LNCaP clone FGC (cell line): ENCODE measurements around the gene RAB30.
"Not testable (repeated sequence)": the region's sequence is repeated elsewhere in the genome, so short reads cannot be mapped to it uniquely, and the experiment has no call there.

ENCODE experiments used
- DNase-seq: peaks from one replicate; pipeline ENCODE4 v3.0.0-alpha.2; 2011; ENCODE audit warnings: low read depth
- H3K4me3 ChIP-seq: 2 replicates; pipeline ENCODE4 v1.5.1; 2011; ENCODE audit warnings: mild to moderate bottlenecking, low read depth, low read length, control low read depth
- CTCF ChIP-seq: IDR thresholded peaks from 2 replicates; pipeline ENCODE4 v1.5.1; 2012; ENCODE audit warnings: mild to moderate bottlenecking; ENCODE audit not compliant: control insufficient read depth, insufficient read depth; ENCODE audit errors: extremely low read depth

RAB30 gene

DNA sequence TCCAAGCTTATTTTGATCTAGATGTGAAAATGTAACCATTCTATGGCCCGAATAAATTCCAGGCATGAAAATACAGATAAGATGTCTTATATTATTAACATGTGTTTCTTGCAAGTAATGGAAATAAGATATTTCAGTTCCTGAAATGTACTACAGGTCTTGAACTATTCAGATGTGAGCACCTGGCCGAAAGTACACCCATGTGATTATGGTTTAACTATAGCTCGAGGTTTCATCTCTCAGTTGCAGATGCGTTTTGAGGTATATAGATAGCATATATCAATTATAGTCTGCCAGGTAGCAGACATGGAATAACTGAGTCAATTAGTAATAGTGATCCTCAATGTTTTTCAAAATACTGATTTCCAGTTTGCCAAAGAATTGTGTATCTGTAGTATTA, 101.9 kb downstream of the RAB30 start:
- DNase-seq, result no peak
- no peak for TF ChIP-seq CTCF
- no peak overlapping the region for H3K4me3 ChIP-seq

GRCh38 chr11:82967381-82967780, 104.3 kb downstream of the RAB30 start:
- no peak for DNase-seq
- no peak for TF ChIP-seq CTCF

DNA sequence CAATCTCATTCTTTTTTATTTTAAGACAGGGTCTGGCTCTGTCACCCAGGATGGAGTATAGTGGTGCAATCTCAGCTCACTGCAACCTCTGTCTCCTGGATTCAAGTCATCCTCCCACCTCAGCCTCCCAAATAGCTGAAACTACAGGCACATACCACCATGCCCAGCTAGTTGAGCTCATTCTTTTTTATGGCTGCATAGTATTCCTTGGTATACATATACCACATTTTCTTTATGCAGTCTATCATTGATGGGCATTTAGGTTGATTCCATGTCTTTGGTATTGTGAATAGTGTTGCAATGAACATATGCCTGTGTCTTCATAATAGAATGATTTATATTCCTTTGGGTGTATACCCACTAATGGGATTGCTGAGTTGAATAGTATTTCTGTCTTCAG, 109.7 kb downstream of the RAB30 start:
- H3K4me3 ChIP-seq, DNase-seq: not testable (repeated sequence)

More at GRCh38 chr11:82967381-82967780, 104.3 kb downstream of the RAB30 start:
- no peak overlapping the region for H3K4me3 ChIP-seq

- DNase-seq, result no peak
- no peak overlapping the region for H3K4me3 ChIP-seq
- no peak for TF ChIP-seq CTCF
Measured at GRCh38 chr11:82960779-82961143, 110.9 kb downstream of the RAB30 start.

DNA sequence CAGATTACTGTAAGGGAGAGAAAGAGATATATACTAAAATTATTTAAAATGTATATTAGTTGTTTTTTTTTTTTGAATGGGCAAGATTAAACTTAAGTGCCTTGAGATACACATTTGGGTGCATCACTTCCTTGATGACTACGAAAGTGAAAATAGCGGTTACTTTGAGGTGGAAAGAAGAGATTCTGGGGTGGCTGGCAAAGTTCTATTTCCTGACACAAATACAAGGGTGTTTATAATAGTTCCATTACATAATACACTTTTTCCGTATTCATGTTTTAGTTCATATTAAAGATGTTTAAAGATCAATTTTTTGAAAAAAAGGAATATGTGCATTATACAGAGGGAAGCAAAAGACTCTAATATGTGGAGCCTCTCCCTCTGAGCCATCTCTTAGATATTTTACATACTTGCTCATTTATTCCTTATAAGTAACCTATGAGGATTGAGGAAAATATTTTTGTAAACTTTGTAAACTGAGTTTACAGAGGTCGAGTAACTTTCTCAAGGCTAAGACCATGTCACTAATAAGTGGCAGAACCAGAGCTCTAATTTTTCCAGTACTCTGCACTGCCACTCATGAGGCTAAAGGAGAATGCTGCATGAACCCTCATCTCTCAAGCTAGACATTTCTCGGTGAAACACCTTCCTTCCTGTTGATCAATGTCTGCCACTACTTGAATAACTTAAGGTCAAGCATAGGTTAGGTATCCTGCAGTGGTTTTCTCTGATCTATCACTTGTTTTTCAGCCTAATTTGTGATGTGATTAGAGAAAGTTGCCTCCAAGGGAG, 111.5 kb downstream of the RAB30 start:
- H3K4me3 ChIP-seq, result no peak overlapping the region
- DNase-seq, result no peak
- no peak for TF ChIP-seq CTCF

GRCh38 chr11:82955736-82956453, 115.8 kb downstream of the RAB30 start:
- H3K4me3 ChIP-seq, DNase-seq: not testable (repeated sequence)

GRCh38 chr11:82950502-82950901, 121.2 kb downstream of the RAB30 start:
- not testable (repeated sequence) for H3K4me3 ChIP-seq, DNase-seq

- H3K4me3 ChIP-seq, result no peak overlapping the region
- DNase-seq, result no peak
- TF ChIP-seq CTCF, result no peak
Measured at GRCh38 chr11:82949352-82949751, 122.3 kb downstream of the RAB30 start.
